Measurements from ENCODE around the gene HMG20B.

- TF ChIP-seq CTCF (IDR thresholded peaks at IDR 0.05) (no peak), POLR2A (IDR thresholded peaks at IDR 0.05) (no peak)
These were observed 53.3 kb downstream of the HMG20B start for GRCh38 chr19:3625996-3626472.
